ENCODE results near the gene APBA1. TPM values are rescaled to one million over a fixed set of nuclear protein-coding genes. Genes with fewer than 3 reads are reported as not detected.

APBA1 gene
- total RNA-seq, 1 experiment from 2014 or later = 0.05 TPM

GRCh38 chr9:69621730-69622460, 50.3 kb downstream of the APBA1 start:
- DNase-seq (ENCODE audit: low read depth, low spot score) (no peak), ATAC-seq (no peak)
- Histone ChIP-seq H3K27ac (ENCODE audit: low read length) (no peak overlapping the region), H3K9me3 (ENCODE audit: control insufficient read depth, insufficient read depth, low read depth, low read length) (no peaks in the 10 kb centered on the region), H3K27me3 (ENCODE audit: control insufficient read depth, insufficient read depth, low read length) (no peaks in the 10 kb centered on the region; the same call in 1 of the 2 replicates), H3K36me3 (ENCODE audit: control insufficient read depth, insufficient read depth, low read length) (no peaks in the 10 kb centered on the region), H3K4me3 (ENCODE audit: low read depth in 2 of 2, low read length in 2 of 2) (no peak overlapping the region), H3K4me1 (ENCODE audit: control insufficient read depth, insufficient read depth, low read length) (no peaks in the 10 kb centered on the region)
- ChIA-PET CTCF (no interaction called here), POLR2A (no interaction called here)
- in situ Hi-C loops (cut with HindIII; ENCODE audit: low pct_unique_long_range_greater_than_20kb, low sequenced_read_pairs) = no loop called here
- TF ChIP-seq POLR2AphosphoS5 (IDR thresholded peaks at IDR 0.05; ENCODE audit: low read depth, low read length) (no peak), REST (IDR thresholded peaks at IDR 0.05; ENCODE audit: insufficient read depth in 1 of 2, low read depth in 2 of 2, low read length in 1 of 2) (no peak), SIN3A (IDR thresholded peaks at IDR 0.05; ENCODE audit: borderline replicate concordance, insufficient read depth, low read depth, low read length) (no peak), CTCF (IDR thresholded peaks at IDR 0.05) (no peak), TCF7L2 (IDR thresholded peaks at IDR 0.05; ENCODE audit: low read depth, low read length) (no peak)
- BruUV-seq (replicated peaks) = no TSS peak
- intact Hi-C loops (cut with micrococcal nuclease; ENCODE audit: unreplicated experiment) = no loop called here

- no peaks in the 10 kb centered on the region for H3K4me1 ChIP-seq (ENCODE audit: control insufficient read depth, insufficient read depth, low read length)
- ChIA-PET POLR2A (no interaction called here), CTCF (no interaction called here)
- no peak overlapping the region for H3K4me3 ChIP-seq (ENCODE audit: low read depth in 2 of 2, low read length in 2 of 2)
- TF ChIP-seq TCF7L2 (IDR thresholded peaks at IDR 0.05; ENCODE audit: low read depth, low read length) (no peak), SIN3A (IDR thresholded peaks at IDR 0.05; ENCODE audit: borderline replicate concordance, insufficient read depth, low read depth, low read length) (no peak), REST (IDR thresholded peaks at IDR 0.05; ENCODE audit: insufficient read depth in 1 of 2, low read depth in 2 of 2, low read length in 1 of 2) (no peak), CTCF (IDR thresholded peaks at IDR 0.05) (no peak), POLR2AphosphoS5 (IDR thresholded peaks at IDR 0.05; ENCODE audit: low read depth, low read length) (no peak)
- in situ Hi-C loops (cut with HindIII; ENCODE audit: low pct_unique_long_range_greater_than_20kb, low sequenced_read_pairs) = no loop called here
- no TSS peak for BruUV-seq (replicated peaks)
- H3K9me3 ChIP-seq (ENCODE audit: control insufficient read depth, insufficient read depth, low read depth, low read length) = no peaks in the 10 kb centered on the region
- no peak for ATAC-seq
- H3K27me3 ChIP-seq (ENCODE audit: control insufficient read depth, insufficient read depth, low read length) = no peaks in the 10 kb centered on the region; the same call in 1 of the 2 replicates
- intact Hi-C loops (cut with micrococcal nuclease; ENCODE audit: unreplicated experiment) = no loop called here
- no peak overlapping the region for H3K27ac ChIP-seq (ENCODE audit: low read length)
- no peak for DNase-seq (ENCODE audit: low read depth, low spot score)
- no peaks in the 10 kb centered on the region for H3K36me3 ChIP-seq (ENCODE audit: control insufficient read depth, insufficient read depth, low read length)
Measured at GRCh38 chr9:69620731-69621130, 51.4 kb downstream of the APBA1 start.
